H1 (cell line): Measurements from ENCODE around the gene STK32C. TPM values are rescaled to one million over a fixed set of nuclear protein-coding genes. Genes with fewer than 3 reads are reported as not detected.
A peak's percentile ranks its signal among the peaks of the same experiment; 100 is the strongest.

Source experiments
- CTCF ChIA-PET: fragments of 300-600 bp; sonication (Branson Sonifier 250); formaldehyde crosslinking; loops from one replicate; lab custom pipeline; 2021; ENCODE audit not compliant: partially characterized antibody; lab: Charles Lee
- POLR2A ChIA-PET: fragments of 300-600 bp; sonication (Branson Sonifier 250); formaldehyde crosslinking; loops from one replicate; lab custom pipeline; 2021; ENCODE audit warnings: inconsistent platforms; ENCODE audit not compliant: partially characterized antibody; lab: Charles Lee
- DNase-seq, 2 experiments: peaks; one replicate each; pipeline versions ENCODE4 v3.0.0 to v3.0.0-alpha.2; 2010 to 2022; ENCODE audit warnings: low spot score in 2 of 2, low read depth in 1 of 2, mixed read lengths in 1 of 2
- FAIRE-seq: peaks from 2 replicates; lab custom pipeline; 2011; peaks lifted over from hg19 to GRCh38; lab: Jason Lieb, UNC
- H2AFZ ChIP-seq: 2 replicates; pipeline ENCODE4 v1.8.1; 2012; ENCODE audit warnings: low read length, inconsistent platforms
- H2AK5ac ChIP-seq: 2 replicates; pipeline ENCODE4 v1.6.1; 2013; ENCODE audit warnings: low read depth, low read length
- H2BK120ac ChIP-seq: replicated peaks from 2 replicates; pipeline ENCODE3; 2013; ENCODE audit warnings: low read depth, low read length, inconsistent platforms
- H2BK12ac ChIP-seq: 2 replicates; pipeline ENCODE4 v1.6.1; 2013; ENCODE audit warnings: low read depth, low read length
- H2BK15ac ChIP-seq: 2 replicates; pipeline ENCODE4 v1.6.1; 2013; ENCODE audit warnings: low read length
- H2BK20ac ChIP-seq: 2 replicates; pipeline ENCODE4 v1.6.1; 2013; ENCODE audit warnings: low read length
- H2BK5ac ChIP-seq: 2 replicates; pipeline ENCODE4 v1.6.1; 2013; ENCODE audit warnings: low read depth, low read length
- H3K14ac ChIP-seq: 2 replicates; pipeline ENCODE4 v1.6.1; 2013; ENCODE audit warnings: inconsistent platforms; ENCODE audit not compliant: insufficient read length
- H3K18ac ChIP-seq: 2 replicates; pipeline ENCODE4 v1.6.1; 2013; ENCODE audit warnings: low read length; ENCODE audit errors: extremely low read depth
- H3K23ac ChIP-seq: 2 replicates; pipeline ENCODE4 v1.6.1; 2013; ENCODE audit warnings: inconsistent platforms; ENCODE audit not compliant: insufficient read length
- H3K23me2 ChIP-seq: 2 replicates; pipeline ENCODE4 v1.6.1; 2013; ENCODE audit warnings: low read depth, low read length
- H3K27ac ChIP-seq: 2 replicates; pipeline ENCODE4 v1.6.1; 2011; ENCODE audit warnings: low read depth, low read length, inconsistent platforms
- H3K27me3 ChIP-seq, 4 experiments: replicated peaks in 1 of 4; 1 replicate in 1 of 4; 2 replicates in 3 of 4; pipeline versions ENCODE4 v1.6.1 to v1.8.1; 2011 to 2013; ENCODE audit warnings: low read length in 3 of 4, mild to moderate bottlenecking in 3 of 4, inconsistent platforms in 2 of 4, mixed read lengths in 2 of 4, moderate library complexity in 1 of 4; ENCODE audit not compliant: control insufficient read depth in 3 of 4, insufficient read depth in 3 of 4; ENCODE audit errors: extremely low read depth in 1 of 4
- H3K36me3 ChIP-seq, 4 experiments: 2 replicates each; pipeline versions ENCODE4 v1.6.1 to v1.8.1; 2011 to 2013; ENCODE audit warnings: mild to moderate bottlenecking in 4 of 4, low read length in 3 of 4, moderate library complexity in 2 of 4, control low read depth in 1 of 4, inconsistent platforms in 1 of 4; ENCODE audit not compliant: insufficient read depth in 4 of 4, control insufficient read depth in 2 of 4
- H3K4ac ChIP-seq: replicated peaks from 2 replicates; pipeline ENCODE3; 2013; ENCODE audit warnings: low read length, low read depth, mixed read lengths, inconsistent platforms; ENCODE audit not compliant: insufficient read length
- H3K4me1 ChIP-seq, 4 experiments: replicated peaks in 1 of 4; 1 replicate in 1 of 4; 2 replicates in 3 of 4; pipeline versions ENCODE4 v1.6.1 to v1.8.1; 2011 to 2013; ENCODE audit warnings: low read length in 3 of 4, inconsistent platforms in 2 of 4, mixed read lengths in 1 of 4; ENCODE audit not compliant: insufficient read depth in 4 of 4, control insufficient read depth in 3 of 4
- H3K4me2 ChIP-seq, 2 experiments: 2 replicates each; pipeline versions ENCODE4 v1.6.1 to v1.8.1; 2011 to 2013; ENCODE audit warnings: low read depth in 2 of 2, low read length in 2 of 2, control low read depth in 1 of 2, inconsistent platforms in 1 of 2, mild to moderate bottlenecking in 1 of 2; ENCODE audit not compliant: insufficient read depth in 1 of 2
- H3K4me3 ChIP-seq, 4 experiments: fragments of 200-600, 300-600 bp in 1 of 4; sonication (generic), shearing (Covaris generic), sonication (Bioruptor Twin) in 1 of 4; 2 replicates each; pipeline versions ENCODE4 v1.5.1 to v1.8.1; 2011 to 2016; ENCODE audit warnings: low read length in 4 of 4, low read depth in 3 of 4, control low read depth in 2 of 4, inconsistent platforms in 2 of 4, mild to moderate bottlenecking in 2 of 4, mixed read lengths in 1 of 4, moderate library complexity in 1 of 4; ENCODE audit not compliant: insufficient read depth in 2 of 4; ENCODE audit errors: extremely low read depth in 1 of 4
- H3K56ac ChIP-seq: replicated peaks from 2 replicates; pipeline ENCODE3; 2013; ENCODE audit warnings: low read depth, mild to moderate bottlenecking, mixed read lengths, low read length, inconsistent platforms; ENCODE audit not compliant: insufficient read length
- H3K79me1 ChIP-seq: 2 replicates; pipeline ENCODE4 v1.6.1; 2013; ENCODE audit warnings: low read depth, low read length, control low read depth
- H3K79me2 ChIP-seq, 2 experiments: 2 replicates each; pipeline versions ENCODE4 v1.6.1 to v1.8.1; 2012 to 2013; ENCODE audit warnings: low read length in 2 of 2, mild to moderate bottlenecking in 2 of 2, inconsistent platforms in 1 of 2; ENCODE audit not compliant: insufficient read depth in 2 of 2, control insufficient read depth in 1 of 2
- H3K9ac ChIP-seq, 4 experiments: replicated peaks in 1 of 4; 1 replicate in 1 of 4; 2 replicates in 3 of 4; pipeline versions ENCODE4 v1.6.1 to v1.8.1; 2011 to 2013; ENCODE audit warnings: low read depth in 3 of 4, low read length in 3 of 4, control low read depth in 2 of 4, mild to moderate bottlenecking in 2 of 4, moderate library complexity in 2 of 4, inconsistent platforms in 1 of 4; ENCODE audit errors: extremely low read depth in 1 of 4
- H3K9me3 ChIP-seq, 2 experiments: 2 replicates each; pipeline versions ENCODE4 v1.6.1 to v1.8.1; 2012 to 2013; ENCODE audit warnings: mild to moderate bottlenecking in 2 of 2, moderate library complexity in 2 of 2, control low read depth in 1 of 2, inconsistent platforms in 1 of 2, low read depth in 1 of 2, low read length in 1 of 2, mixed read lengths in 1 of 2; ENCODE audit not compliant: insufficient read depth in 2 of 2
- H4K20me1 ChIP-seq, 2 experiments: replicated peaks in 1 of 2; 2 replicates each; pipeline versions ENCODE3 to v1.8.1; 2011 to 2013; ENCODE audit warnings: inconsistent platforms in 2 of 2, low read length in 2 of 2, mild to moderate bottlenecking in 1 of 2; ENCODE audit not compliant: insufficient read depth in 2 of 2, control insufficient read depth in 1 of 2
- H4K5ac ChIP-seq: 2 replicates; pipeline ENCODE4 v1.6.1; 2013; ENCODE audit warnings: low read length, low read depth, mixed read lengths, inconsistent platforms; ENCODE audit not compliant: insufficient read length
- H4K8ac ChIP-seq: 2 replicates; pipeline ENCODE4 v1.8.0; 2013; ENCODE audit warnings: mild to moderate bottlenecking, moderate library complexity, low read length, inconsistent platforms; ENCODE audit not compliant: insufficient read depth; ENCODE audit errors: extremely low read depth
- H4K91ac ChIP-seq: replicated peaks from 2 replicates; pipeline ENCODE3; 2013; ENCODE audit warnings: low read length, mixed read lengths, inconsistent platforms; ENCODE audit not compliant: insufficient read length
- CTCF ChIP-seq, 3 experiments: IDR thresholded peaks; 1 replicate in 2 of 3; 2 replicates in 1 of 3; pipeline versions ENCODE4 v1.5.1 to v1.6.1; 2011; ENCODE audit warnings: low read length in 3 of 3, mild to moderate bottlenecking in 3 of 3, inconsistent platforms in 2 of 3, low read depth in 1 of 3, moderate library complexity in 1 of 3; ENCODE audit not compliant: insufficient read depth in 1 of 3; ENCODE audit errors: control extremely low read depth in 1 of 3
- RAD21 ChIP-seq, 2 experiments: IDR thresholded peaks in 1 of 2; conservative IDR thresholded peaks in 1 of 2; 2 replicates each; pipeline ENCODE4 v1.6.1; 2011; ENCODE audit warnings: low read depth in 2 of 2, low read length in 2 of 2, improper control_type of control experiment in 1 of 2, inconsistent platforms in 1 of 2, mild to moderate bottlenecking in 1 of 2, moderate library complexity in 1 of 2
- SIN3A ChIP-seq, 2 experiments: IDR thresholded peaks in 1 of 2; conservative IDR thresholded peaks in 1 of 2; 2 replicates each; pipeline ENCODE4 v1.6.1; 2011 to 2012; ENCODE audit warnings: low read length in 2 of 2, improper control_type of control experiment in 1 of 2, low read depth in 1 of 2, mild to moderate bottlenecking in 1 of 2
- WGBS, 2 experiments: shearing (Covaris generic) in 1 of 2; methylation state at CpG; one replicate each; pipeline versions ENCODE4 v1.1.6 to v1.1.7; 2013 to 2015; ENCODE audit warnings: low lambda C conversion rate in 2 of 2, mixed read lengths in 2 of 2, inconsistent platforms in 1 of 2, low coverage in 1 of 2, missing lambda C conversion rate in 1 of 2; ENCODE audit not compliant: insufficient replicate concordance in 2 of 2, insufficient coverage in 1 of 2, insufficient read length in 1 of 2; ENCODE audit errors: extremely low coverage in 1 of 2, missing lambda C conversion rate in 1 of 2; 5-methylcytosine and 5-hydroxymethylcytosine counted together
- polyA plus RNA-seq, 7 experiments: library from polyadenylated mRNA; depleted of rRNA in 3 of 7; stranded (reverse) in 5 of 7; unstranded in 2 of 7; fragments of >200 nt in 5 of 7; fragments of 200-250 nt in 2 of 7; gene quantifications; 1 replicate in 5 of 7; 2 replicates in 1 of 7; 4 replicates in 1 of 7; pipeline versions ENCODE4 v1.2.1 to v1.2.3, GENCODE V29; 2011 to 2013; ENCODE audit warnings: missing spikeins in 2 of 7, mixed read lengths in 2 of 7
- total RNA-seq: library from RNA; stranded (reverse); fragmentation: NEBNext Ultra II Directional; extraction: Animal tissue kit (Norgen Biotek cat#: 25700); gene quantifications from 2 replicates; pipeline ENCODE4 v1.2.1, GENCODE V29; 2021

STK32C gene
- total and polyA plus RNA-seq, 2 of the 8 experiments (the other 6 are each of a cell fraction or from before 2014, with no cell fraction given), result 10.6 to 15.6 TPM

DNA sequence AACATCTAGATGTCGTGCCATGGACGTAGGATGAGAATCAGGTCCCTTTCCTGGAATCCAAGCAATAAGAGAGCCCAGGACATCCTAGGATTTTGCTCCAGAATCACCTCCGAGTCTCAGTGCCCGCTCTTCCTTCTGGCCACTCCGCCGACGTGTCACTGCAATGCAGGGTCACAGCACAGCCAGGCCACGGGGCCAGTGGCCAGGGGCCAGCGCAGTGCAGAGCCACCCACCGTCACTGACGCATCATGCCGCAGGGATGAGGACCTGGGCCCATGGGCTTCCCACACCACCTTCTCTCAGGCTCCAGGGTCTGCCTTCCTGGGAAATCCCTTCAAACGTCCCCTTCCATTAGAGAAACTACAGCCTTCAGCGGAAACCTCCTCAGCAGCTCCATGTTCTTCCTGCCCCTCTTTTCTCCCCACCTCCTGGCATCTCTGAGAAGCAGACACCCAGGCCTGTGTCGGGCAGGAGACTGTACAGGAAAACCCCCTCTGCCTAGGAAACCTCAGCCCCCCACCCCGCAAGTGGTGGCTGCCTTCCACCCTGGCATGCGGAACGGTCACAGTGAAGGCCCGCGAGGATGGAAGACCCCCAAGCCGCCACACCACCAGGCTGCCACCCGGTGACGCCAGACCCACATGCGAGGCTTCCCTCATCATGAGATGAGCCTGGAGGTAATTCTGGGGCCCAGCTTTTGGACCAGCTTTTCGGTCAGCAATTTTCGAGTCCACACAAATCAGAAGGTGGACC, 32.1 kb downstream of the STK32C start:
- Histone ChIP-seq H4K20me1 (peaks cover 0 to 8% of the 10 kb centered on the region in 2 experiments), H3K4me3 (no peak overlapping the region), H2BK20ac (no peak overlapping the region), H4K91ac (no peak overlapping the region), H2BK12ac (no peak overlapping the region), H3K9me3 (no peaks in the 10 kb centered on the region; a peak in 1 of 4 replicates), H4K5ac (no peak overlapping the region), H2BK120ac (no peak overlapping the region)
- WGBS, 2 experiments, result 87% methylated on average over 26 of the region's 26 CpGs; no CpG with 5 or more reads in 1 of the 2 experiments
- no peak for DNase-seq
- no peak for FAIRE-seq
- no peak for TF ChIP-seq SIN3A (conservative IDR thresholded peaks at IDR 0.05 in 1 of 2, IDR thresholded peaks at IDR 0.05 in 1 of 2; ENCODE audit: low read depth in 1 of 2, low read length in 2 of 2)
- TF ChIP-seq CTCF (IDR thresholded peaks at IDR 0.05; ENCODE audit: control extremely low read depth in 1 of 3, insufficient read depth in 1 of 3, low read depth in 1 of 3, low read length in 3 of 3), result peak in 2 of 3 experiments; percentile 23 to 39; a peak in 2 of 4 replicates
- TF ChIP-seq RAD21 (IDR thresholded peaks at IDR 0.05 in 1 of 2, conservative IDR thresholded peaks at IDR 0.05 in 1 of 2; ENCODE audit: low read depth in 2 of 2, low read length in 2 of 2), result peak; percentile 40 to 58
- TF ChIP-seq, all 59 proteins: peak for 2
- H2AK5ac ChIP-seq, result no peak overlapping the region
- H3K56ac ChIP-seq, result no peak overlapping the region
- H3K4me1 ChIP-seq, result no peaks in the 10 kb centered on the region; a peak in 1 of 7 replicates
- H3K4me2 ChIP-seq, result no peak overlapping the region
- no peak overlapping the region for H2AFZ ChIP-seq
- H3K79me2 ChIP-seq, result no peaks in the 10 kb centered on the region
- no peak overlapping the region for H3K23ac ChIP-seq
- CTCF ChIA-PET, result interaction anchor here (0.7 to 1.6 kb wide), 5 partner anchors 9 to 360 kb away, joined by 3 to 5 read pairs (median 4); no protein-coding TSS in a partner anchor
- H3K23me2 ChIP-seq, result no peaks in the 10 kb centered on the region
- POLR2A ChIA-PET, result no interaction called here
- H3K79me1 ChIP-seq, result no peaks in the 10 kb centered on the region; the same call in 1 of the 2 replicates
- no peak overlapping the region for H3K14ac ChIP-seq
- no peak overlapping the region for H3K9ac ChIP-seq
- no peak overlapping the region for H3K4ac ChIP-seq
- H3K27me3 ChIP-seq, result no peaks in the 10 kb centered on the region
- H4K8ac ChIP-seq, result peak overlapping the region; percentile 60; the same call in 1 of the 2 replicates
- no peak overlapping the region for H2BK15ac ChIP-seq
- no peak overlapping the region for H3K18ac ChIP-seq
- no peak overlapping the region for H2BK5ac ChIP-seq
- no peaks in the 10 kb centered on the region for H3K36me3 ChIP-seq
- H3K27ac ChIP-seq, result no peak overlapping the region
